GM19043 (cell line): Measurements from ENCODE around the gene PTPN14.

Source experiments
- ATAC-seq: cut with Tn5 transposase; IDR thresholded peaks from one replicate; pipeline ENCODE4 v1.9.1; 2021; ENCODE audit warnings: low read depth; ENCODE audit not compliant: unreplicated experiment

PTPN14 gene

GRCh38 chr1:214569357-214570004 lies 18.1 kb upstream of the PTPN14 start:
- no peak for ATAC-seq

GRCh38 chr1:214568328-214568727 lies 16.9 kb upstream of the PTPN14 start:
- ATAC-seq, result no peak

GRCh38 chr1:214567481-214567980 lies 16.1 kb upstream of the PTPN14 start:
- ATAC-seq, result no peak

- no peak for ATAC-seq
These were observed 15.0 kb upstream of the PTPN14 start for GRCh38 chr1:214566158-214567104.

- ATAC-seq, result no peak
These were observed 13.9 kb upstream of the PTPN14 start for GRCh38 chr1:214565310-214565709.

GRCh38 chr1:214563881-214564280 lies 12.5 kb upstream of the PTPN14 start:
- ATAC-seq, result no peak

GRCh38 chr1:214557952-214558735 lies 6.7 kb upstream of the PTPN14 start:
- ATAC-seq, result peak; percentile 43

GRCh38 chr1:214553142-214553710 lies 1.8 kb upstream of the PTPN14 start:
- no peak for ATAC-seq

GRCh38 chr1:214552174-214552608 lies 789 bp upstream of the PTPN14 start:
- no peak for ATAC-seq

GRCh38 chr1:214550857-214551435 lies 456 bp downstream of the PTPN14 start:
- no peak for ATAC-seq

- ATAC-seq, result no peak
These were observed 1.2 kb downstream of the PTPN14 start for GRCh38 chr1:214550013-214550856.

GRCh38 chr1:214549604-214550003 lies 1.8 kb downstream of the PTPN14 start:
- ATAC-seq, result no peak

- ATAC-seq, result no peak
These were observed 2.4 kb downstream of the PTPN14 start for GRCh38 chr1:214548988-214549387.

- ATAC-seq, result no peak
These were observed 3.1 kb downstream of the PTPN14 start for GRCh38 chr1:214548271-214548670.

GRCh38 chr1:214547747-214548146 lies 3.7 kb downstream of the PTPN14 start:
- ATAC-seq, result no peak

GRCh38 chr1:214546886-214547641 lies 4.3 kb downstream of the PTPN14 start:
- no peak for ATAC-seq

- no peak for ATAC-seq
These were observed 5.3 kb downstream of the PTPN14 start for GRCh38 chr1:214546084-214546483.

- ATAC-seq, result no peak
These were observed 6.1 kb downstream of the PTPN14 start for GRCh38 chr1:214545293-214545692.
